Measurements from ENCODE around the gene DTNA.

GRCh38 chr18:34918856-34919255 is 208.8 kb downstream of the DTNA start:
- TF ChIP-seq CTCF (IDR thresholded peaks at IDR 0.05) = no peak
- TF ChIP-seq SIN3A (IDR thresholded peaks at IDR 0.05; ENCODE audit: borderline replicate concordance, insufficient read depth, low read depth, low read length) = no peak
- TF ChIP-seq POLR2AphosphoS5 (IDR thresholded peaks at IDR 0.05; ENCODE audit: low read depth, low read length) = no peak
- TF ChIP-seq REST (IDR thresholded peaks at IDR 0.05; ENCODE audit: insufficient read depth in 1 of 2, low read depth in 2 of 2, low read length in 1 of 2) = no peak

Measured in Panc1 (cell line).